HT-29 (cell line): ENCODE data around the gene NACC2. TPM values are rescaled to one million over a fixed set of nuclear protein-coding genes. Genes with fewer than 3 reads are reported as not detected.
A peak's percentile ranks its signal among the peaks of the same experiment; 100 is the strongest.

Experiments used
- DNase-seq: peaks from one replicate; pipeline ENCODE4 v3.0.0-alpha.2; 2015; ENCODE audit warnings: low spot score
- total RNA-seq: library from RNA; depleted of rRNA; stranded (reverse); fragments of >200 nt; shearing (Covaris generic); gene quantifications from 2 replicates; pipeline ENCODE4 v1.2.3, GENCODE V29; 2014

NACC2 gene
- total RNA-seq, 1 experiment from 2014 or later: 38.1 TPM

DNA sequence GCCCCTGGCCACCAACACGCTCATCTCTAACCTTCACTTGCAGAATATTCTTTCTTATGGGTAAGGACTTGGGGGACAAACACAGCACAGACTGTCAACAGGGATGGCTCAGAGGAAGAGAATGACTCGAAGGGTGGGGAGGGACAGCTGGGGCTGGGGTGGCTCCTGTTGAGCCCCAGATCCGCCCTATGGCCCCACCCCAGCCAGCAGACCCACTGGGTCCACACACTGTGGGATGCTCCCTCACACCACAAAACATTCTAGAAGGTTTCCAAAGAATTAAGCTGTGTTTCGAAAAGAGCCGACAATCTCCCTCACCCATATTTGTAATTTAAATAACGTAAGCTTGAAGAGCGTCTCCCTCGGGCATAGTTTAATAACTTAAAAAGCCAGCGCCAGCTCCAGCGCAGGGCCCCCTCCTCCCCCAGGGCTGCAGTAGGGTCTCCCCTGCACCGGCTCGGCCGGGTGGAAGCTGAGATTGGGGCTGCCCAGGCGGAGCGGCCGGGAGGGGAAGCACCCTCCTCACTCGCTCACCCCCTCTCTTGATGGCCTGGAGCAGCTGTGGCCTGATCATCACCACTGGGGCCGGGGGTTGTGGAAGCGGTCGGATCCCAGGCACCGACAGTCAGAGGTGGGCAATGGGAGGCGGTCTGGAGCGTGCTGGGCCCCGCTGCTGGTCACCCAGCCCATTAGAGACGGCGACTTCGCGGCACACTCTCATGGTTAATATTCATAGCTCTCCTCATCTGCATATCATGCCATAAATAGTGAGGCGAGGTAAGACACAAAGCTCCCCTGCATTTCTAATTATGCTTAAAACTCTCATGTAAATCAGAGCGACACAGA lies 37.6 kb downstream of the NACC2 start:
- DNase-seq: no peak

DNA sequence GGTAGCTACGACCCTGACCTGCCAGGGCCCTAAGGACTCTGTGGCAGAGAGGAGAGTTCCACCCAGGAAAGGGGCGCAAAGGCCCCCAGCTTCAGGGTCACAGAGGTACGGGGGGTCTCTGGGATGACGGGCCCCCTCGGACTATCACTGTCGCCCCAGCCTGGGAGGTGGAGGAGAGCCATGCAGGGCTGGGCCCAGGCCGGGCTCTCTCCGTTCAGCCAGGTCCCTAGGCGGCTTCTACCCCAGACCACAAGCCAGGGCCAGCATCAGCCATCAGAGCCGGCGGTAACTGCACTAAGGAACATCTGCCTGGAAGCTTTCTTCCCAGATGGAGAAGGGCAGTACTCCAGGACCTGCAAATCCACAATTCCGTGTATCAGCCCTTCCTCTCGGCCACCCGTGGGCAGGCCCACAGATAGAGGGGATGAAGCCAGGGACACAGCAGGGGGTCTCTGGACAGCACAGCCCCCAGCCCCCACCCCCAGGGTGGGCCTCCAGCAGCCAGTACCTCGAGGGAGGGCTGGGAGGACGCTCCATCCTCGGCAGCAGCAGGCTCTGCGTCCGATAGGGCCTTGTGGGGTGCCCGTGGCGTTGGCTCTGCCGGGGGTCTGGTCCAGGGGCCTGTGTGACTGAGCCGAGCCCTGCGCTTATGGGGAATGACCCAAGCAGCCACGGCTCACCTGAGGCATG lies 38.4 kb downstream of the NACC2 start:
- no peak for DNase-seq

DNA sequence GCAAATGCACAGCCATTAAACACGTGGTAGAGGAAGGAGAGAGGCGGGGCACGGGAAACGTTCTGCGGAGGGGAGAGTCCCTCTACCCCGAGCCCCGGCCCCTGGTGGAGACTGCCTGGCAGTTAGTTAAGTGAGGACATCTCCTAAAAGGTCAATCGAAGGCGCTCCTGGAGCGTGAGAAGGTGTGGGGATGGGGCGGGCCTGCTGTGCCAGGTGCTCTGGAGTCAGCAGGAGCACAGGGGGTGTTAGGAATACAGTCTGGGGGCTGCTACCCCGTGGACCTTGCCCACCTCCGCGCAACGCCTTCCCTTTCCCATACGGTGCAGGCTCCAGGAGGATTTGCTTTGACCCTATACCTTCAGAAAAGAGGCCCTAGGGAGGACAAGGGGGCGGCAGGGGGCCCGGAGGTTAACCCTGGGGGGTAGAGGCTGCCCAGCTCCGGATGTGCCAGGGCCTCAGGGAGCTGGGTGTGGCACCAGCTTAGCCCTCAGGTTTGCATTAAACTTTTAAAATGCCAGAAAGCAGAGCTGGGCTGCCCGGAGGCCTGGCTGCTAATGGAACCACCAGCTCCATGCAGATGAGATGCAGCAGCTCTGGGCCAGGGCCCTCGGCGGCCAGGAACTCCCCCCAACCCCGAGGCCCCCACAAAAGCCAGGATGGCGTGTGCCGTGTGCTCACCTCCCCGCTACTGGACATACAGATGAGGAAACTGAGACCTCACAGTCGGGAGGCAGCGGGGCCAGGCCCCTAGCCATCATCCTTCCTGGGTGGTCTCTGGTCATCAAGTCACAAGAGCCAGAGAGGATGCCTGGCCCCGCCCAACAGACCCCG lies 39.2 kb downstream of the NACC2 start:
- DNase-seq: no peak

DNA sequence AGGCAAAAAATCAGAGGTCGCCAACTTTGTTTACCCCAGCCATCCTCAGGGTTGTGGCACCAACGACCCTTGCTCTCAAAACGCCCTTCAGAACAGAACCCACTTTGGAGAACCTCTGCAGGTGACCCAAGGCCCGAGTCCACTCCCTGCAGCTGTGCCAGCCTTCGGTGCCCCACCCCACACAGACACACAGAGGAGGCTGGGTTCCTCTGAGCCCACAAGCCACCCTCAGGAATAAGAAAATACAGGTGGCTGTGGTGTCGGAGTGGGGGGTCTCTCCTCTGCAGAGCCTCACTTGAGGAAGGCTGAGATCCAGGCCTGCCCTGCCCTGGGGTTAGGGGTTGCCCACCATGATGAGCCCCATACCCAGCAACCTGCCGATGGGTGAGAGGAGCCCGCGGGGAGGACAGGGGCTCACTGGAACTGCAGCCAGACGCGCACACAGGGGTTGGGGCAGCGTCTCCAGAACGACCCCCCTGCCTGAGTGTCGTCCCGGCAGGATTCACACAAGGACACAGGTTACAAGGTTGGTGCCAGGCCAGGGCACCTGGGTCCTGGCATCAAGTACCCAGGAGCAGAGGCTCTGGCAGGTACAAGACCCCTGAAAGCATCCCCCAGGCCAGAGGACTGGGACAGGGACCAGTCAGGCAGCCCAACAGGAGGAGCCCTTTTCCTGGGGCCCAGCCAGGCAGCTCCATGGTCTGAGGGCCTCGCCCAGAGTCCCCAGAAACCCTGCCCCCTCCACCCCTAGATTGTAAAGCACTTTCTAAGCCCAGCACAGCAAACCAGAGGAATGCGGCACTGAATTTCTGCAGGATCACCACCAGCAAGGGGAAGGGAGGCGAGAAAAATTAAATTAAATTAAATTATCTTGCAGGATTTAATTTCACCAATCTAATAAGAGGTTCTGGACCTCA lies 40.0 kb downstream of the NACC2 start:
- DNase-seq: no peak

DNA sequence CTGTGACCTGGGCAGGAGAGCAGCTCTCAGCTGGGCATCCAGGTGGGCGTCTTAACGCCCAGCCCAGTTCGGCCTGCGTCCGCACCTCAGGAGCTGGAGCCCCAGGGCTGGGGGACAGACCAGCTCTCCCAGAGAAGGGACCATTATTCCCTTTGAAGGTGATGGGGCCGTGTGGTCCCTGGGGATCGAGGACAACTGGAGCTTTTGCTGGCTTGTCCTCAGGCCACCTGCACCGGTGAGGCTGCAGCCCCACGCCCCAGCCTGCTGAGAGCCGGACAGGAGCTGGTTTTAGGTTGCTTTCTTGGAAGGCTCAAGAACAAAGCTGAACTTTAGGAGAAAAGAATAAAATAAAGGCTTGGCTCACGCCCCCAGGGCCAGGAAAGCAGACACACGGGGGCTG lies 40.9 kb downstream of the NACC2 start:
- no peak for DNase-seq

DNA sequence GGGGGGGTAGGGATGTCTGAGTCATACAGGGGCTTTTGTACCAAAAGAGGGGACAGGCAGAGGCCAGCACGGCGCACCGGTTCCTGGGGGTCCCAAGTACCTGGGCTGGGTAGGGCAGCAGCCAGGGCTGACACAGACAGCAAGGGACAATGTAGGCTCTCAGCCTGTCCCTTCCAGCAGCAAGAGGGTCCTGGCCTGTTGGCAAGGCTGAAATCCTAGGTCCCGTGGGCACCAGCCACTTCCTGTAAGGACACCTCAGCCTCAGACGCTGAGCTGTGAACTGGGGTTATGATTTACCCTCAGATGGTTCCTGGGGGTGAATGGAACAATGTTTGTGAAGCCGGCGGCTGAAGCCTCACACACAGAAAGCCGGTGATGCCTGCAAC lies 41.3 kb downstream of the NACC2 start:
- peak; percentile 3 for DNase-seq

DNA sequence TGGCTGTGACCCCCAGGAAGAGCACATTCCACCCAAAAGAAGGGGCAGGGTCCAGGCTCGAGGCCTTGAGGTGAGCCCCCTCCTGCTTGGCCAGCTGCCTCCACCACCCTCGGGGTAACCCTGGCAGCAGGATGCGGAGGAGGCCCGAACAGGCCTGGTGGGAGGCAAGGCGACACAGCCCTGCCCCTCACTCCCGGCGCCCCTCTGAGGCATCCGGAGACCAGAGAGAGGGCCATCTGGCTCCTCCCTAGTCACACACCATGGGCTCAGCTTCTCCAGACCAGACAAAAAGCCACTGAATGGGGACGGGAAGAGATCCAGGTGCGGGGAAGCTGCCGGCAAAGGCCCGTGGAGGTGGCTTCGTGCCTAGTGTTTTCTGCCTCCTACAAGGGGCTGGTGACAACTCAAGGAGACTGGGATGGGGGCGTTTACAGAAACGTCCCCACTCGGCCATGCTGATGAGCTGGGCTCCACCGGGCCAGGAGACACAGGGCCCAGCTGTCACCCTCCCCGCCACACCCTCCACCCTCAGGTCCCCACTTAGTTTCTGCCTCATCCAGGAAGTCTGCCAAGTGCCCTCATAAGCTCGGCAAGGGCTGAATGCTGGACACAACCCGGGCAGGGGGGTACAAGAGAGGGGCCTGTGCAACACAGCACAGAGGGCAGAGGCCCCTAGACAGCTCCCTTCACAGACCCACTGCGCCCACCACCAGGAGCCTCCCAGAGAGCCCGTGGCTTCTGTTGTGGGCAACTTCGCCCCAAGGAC lies 41.9 kb downstream of the NACC2 start:
- DNase-seq: peak; percentile 29

DNA sequence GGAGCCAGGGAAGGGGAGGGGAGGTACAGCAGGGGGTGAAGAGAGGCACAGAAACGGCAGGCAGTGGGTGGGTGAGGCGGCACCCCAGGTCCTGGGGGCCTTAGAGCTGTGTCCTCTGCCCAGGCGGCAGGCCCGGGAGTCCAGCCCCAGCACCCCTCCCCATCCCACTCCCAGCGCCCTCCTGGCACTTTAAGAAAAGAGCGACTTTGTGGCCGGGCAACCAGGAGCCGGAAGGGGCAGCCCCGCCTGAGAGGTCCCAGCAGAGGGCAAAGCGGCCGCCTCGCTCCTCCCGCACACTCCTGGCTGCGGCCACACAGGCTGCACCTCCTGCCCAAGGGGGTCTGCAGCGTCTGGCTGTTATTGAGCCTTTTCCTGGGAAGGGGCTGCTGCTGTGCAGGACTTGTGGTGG lies 42.6 kb downstream of the NACC2 start:
- DNase-seq: peak; percentile 75

DNA sequence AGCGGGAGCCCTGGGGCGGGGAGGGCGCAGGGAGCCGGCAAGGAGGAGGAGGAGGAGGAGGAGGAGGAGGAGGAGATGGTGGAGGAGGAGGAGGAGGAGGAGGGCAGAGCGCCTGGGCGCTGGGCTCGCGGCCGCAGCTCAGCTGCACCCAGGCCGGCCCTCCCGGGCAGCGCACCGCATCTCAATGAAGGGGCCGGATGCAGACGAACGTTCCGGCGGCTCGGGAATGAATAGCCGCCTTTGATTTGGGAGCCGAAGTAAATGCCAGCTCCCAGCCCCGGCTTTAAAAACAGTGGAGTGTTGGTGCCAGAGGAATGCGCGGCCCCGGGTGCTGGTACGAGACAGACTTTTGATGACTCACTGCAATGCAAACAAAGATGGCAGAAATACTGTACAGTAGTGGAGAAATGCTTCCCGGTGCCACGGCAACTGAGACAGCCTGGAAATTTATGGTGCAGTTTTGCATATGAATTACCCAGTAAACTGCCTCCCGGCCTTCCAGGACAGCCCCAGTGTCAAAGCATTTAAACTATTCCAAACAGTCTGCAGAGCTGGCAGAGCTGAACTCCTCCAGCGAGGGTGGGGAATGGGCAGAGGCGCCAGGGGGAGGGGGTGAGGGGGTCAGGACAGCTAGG lies 43.1 kb downstream of the NACC2 start:
- DNase-seq: peak; percentile 97

DNA sequence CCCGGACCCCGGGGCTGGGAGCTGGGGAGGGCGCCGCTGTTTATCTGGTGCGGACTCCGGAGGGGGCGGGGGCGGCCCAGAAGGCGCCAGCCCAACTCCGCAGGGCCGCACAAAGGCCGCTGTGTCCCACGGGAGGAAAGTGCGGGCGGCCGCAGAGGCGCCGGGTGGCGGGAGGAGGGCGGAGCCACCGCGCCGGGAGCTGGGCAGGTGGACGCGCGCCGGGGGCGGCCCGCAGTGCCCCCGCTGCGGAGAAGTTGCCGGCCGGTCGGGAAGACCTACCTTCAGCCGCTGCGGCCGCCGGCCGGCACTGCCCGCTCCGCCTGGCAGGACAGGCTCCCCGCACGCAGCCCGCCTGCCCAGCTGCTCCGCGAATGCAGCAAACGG lies 43.6 kb downstream of the NACC2 start:
- DNase-seq: peak; percentile 63

DNA sequence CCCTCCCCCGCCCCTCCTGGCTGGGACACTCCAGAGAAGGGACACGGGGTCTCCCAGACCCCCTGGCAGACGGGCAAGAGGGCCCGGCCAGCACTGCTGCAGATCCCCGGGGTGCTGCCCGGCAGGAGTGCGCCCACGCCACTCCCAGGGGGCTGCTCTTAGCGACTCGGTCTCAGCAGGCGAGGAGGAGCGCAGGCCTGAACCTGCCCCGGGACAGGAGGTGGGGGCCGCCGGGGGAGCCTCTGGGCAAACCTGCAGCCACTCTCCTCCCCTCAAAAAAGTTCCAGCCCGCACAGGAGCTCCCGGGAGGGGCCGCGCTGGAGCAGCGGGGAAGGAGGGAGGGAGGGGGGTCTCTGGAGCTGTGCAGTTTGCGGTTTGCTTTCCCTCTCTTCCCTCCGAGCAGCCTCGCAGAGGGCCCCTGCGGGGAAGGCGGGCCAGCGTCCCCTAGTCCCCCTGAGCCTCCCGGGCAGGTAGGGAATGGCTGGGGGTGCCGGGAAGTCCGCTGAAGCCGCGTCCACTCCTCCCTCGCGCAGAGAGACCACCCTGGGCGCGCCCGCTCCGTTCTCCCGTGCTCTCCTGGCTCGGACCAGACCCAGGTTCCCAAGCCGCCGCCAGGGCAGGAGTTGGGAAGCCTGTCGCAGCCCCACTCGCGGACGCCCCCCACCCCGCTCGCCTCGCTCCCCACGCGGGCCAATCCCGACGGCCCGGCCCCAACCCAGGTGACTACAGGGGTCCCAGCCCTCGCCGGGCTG lies 44.2 kb downstream of the NACC2 start:
- DNase-seq: peak; percentile 32

DNA sequence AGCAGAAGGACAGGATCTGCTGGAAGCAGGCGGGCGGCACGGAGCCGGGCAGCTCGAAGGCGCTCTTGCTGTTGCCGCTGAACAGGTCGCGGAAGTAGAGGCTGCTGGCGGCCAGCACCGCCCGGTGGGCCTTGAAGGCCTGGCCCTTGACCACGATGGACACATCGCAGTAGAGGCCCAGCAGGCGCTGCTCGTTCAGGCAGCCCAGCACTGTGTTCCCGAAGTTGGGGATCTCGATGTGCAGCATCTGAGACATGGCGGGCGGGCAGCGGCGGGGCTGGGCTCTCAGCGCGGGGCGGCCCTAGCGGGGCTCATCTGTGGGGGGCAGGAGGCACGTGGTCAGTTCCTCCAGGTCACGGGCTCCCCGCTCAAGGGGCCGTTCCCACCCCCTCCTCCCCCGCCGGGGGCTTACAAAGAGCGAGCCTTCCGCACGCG lies 44.8 kb downstream of the NACC2 start:
- DNase-seq: no peak

DNA sequence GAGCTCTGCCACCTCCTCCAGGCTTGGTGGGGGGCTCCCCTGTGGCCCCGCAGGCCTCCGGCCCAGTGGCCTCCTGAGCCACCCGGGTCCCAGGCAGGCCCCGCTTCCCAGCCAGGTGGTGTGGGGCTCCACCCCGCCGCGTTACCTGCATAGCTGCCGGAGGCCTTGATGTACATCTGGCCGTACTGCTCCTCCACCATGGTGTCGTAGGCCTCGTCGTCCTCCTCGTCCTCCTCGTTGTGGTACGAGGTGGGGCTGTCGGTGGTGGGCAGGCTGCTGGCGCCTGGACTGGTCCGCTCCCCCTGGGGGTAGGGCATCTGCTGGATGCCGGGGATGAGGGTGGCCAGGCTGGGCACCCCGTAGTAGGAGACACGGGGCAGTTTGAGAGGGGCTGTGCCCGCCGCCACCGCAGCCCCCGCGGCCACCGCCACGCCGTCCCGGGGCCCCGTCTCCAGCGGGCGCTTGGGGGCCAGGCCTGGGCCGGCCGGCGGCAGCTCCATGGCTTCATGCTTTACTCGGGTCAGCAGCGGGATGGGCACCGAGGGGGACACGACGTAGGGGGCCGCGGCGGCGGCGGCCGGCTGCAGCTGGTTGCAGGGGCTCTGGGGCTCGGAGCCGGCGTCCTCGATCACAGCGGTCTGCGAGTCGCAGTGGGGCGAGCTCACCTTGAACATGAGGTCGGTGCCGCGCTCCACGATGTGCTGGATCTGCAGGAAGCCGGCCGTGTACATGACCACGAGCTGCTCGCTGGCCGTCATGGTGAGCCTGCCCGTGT lies 45.4 kb downstream of the NACC2 start:
- DNase-seq: no peak

DNA sequence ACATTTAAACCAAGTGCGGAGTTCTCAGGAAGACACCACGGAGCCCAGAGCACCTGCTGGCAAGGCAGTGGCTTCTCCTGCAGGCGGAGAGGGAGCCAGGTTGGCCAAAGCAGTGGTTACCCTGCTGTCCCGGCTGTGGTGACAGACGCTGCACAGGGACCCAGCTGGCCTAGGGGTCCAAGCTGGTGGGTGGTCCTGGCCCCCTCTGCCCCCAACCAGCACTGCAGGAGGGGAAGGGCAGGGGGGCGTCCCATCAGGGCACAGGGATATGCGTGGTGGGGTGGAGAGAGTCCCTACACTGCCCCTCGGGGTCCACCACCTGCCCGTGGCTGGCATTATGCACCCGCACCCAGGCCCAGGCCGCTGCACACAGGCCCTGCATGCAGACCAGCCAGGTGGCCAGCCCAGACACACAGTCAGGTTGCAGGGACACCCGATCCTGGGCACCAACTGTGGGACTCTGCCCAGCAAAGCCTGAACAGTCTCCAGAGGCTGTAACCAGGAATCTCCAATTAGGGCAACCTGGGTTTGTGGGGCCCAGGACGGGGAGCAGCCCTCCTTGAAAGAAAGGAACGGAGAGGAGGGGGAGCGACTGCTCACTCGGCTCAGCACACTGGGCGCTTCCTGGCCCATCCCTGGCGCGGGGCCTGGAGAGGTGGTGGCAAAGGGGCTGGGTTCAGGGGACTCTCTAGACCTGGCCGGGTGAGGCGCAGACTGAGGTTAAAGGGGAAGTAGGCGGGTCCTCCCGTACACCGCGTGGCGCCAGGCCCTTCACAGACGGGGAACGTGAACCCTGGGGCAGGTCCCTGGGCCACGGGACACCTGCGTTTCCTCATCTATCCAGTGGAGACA lies 46.3 kb downstream of the NACC2 start:
- no peak for DNase-seq

DNA sequence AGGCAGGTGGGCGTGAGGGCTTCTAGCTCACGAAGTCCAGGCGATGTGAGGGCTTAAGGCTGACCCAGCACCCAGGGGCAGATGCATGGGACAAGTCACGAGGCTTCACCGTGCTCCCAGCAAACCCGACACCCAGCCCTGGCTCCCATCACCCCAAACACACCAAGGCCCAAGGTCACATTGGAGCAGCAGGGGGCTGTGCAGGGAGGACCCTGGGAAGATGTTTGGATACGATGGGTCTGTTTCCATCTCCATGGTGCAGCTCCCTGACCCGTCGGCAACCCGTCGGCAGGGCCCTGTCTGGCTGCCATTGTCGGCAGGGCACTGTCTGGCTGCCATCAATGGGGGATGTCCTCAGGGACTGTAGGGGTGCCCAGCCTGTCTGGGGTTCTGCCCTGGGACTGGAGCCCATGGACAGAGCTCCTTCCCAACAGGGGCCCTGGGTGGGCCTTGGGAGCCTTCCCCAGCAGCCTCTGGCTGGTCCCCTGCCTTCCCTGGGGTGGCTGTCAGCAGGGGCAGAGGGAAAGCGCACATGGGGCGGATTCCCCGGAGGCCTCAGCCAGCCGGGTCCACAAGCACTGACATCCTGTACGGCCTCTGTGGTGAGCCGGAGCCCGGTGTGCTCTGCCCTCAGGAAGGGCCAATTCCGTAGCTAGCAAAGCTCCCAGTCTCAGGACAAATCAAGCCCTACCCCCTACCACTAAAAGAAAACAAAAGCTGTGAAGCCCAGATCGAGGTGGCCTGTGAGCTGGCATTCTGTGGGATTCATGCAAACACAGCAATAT lies 47.1 kb downstream of the NACC2 start:
- DNase-seq: no peak

DNA sequence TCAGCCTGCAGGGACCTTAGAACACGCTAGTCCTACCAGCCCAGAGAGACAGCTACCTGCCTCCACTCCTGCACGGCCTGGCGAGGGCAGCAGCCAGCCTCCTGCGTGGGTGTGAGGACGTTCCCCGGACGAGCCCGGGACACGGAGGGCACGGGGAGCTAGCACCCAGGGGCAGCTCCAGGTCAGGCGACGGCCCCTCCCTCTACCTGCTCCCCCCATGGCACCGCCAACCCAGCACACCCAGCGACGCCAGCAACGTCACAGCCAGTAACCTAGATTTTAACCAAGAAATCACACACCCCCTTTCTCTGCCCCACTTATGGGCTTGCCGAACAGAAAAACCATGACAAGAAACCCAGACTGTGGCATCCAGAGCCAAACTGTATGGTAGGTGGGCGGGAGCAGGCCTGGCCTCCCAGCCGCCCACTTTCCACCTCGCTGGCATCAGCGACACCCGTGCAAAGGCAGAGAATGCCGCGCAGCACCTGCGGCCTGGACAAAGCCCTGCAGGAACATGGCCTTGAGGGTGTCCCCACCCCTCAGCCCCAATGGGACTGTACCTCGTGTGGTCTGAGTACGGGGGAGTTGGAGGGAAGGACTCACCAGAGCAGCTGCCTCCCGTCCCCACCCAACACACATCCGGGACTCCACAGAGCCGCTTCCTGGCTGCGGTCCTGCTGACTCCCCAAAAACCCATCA lies 47.9 kb downstream of the NACC2 start:
- no peak for DNase-seq
